Measurements from ENCODE around the gene B3GALNT2.

The B3GALNT2 gene

GRCh38 chr1:235495551-235495950, 8.7 kb downstream of the B3GALNT2 start:
- no peak overlapping the region for H3K4me3 ChIP-seq (ENCODE audit: low read depth, low read length)
- no peak overlapping the region for H3K27ac ChIP-seq
- no peaks in the 10 kb centered on the region for H3K27me3 ChIP-seq (ENCODE audit: insufficient read depth, low read depth, severe bottlenecking)
- no peak for TF ChIP-seq CTCF (IDR thresholded peaks at IDR 0.05; ENCODE audit: low read depth, low read length)
- H3K36me3 ChIP-seq = peaks cover 46% of the 10 kb centered on the region
- DNase-seq = no peak
- H3K9me3 ChIP-seq (ENCODE audit: severe bottlenecking) = no peaks in the 10 kb centered on the region

GRCh38 chr1:235495030-235495429, 9.2 kb downstream of the B3GALNT2 start:
- TF ChIP-seq CTCF (IDR thresholded peaks at IDR 0.05; ENCODE audit: low read depth, low read length) = no peak
- Histone ChIP-seq H3K27ac (no peak overlapping the region), H3K9me3 (ENCODE audit: severe bottlenecking) (no peaks in the 10 kb centered on the region), H3K36me3 (peaks cover 46% of the 10 kb centered on the region), H3K27me3 (ENCODE audit: insufficient read depth, low read depth, severe bottlenecking) (no peaks in the 10 kb centered on the region), H3K4me3 (ENCODE audit: low read depth, low read length) (no peak overlapping the region)
- DNase-seq = no peak

DNA sequence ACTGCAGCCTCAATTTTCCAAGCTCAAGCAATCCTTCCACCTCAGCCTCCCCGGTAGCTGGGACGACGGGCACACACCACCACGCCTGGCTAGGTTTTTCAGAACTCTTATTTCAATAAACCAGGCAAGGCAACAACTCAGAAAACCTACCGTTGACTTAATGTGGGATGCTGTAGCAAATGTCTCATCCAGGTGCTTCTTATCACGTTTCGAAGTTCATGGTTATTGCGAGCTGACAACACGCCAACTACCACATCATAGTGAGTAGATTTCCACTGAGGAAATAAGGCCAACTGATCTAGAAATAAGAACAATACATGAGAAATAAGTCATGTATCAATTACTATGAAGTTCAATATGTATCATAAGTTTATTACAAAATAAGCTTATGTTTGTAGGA, 9.7 kb downstream of the B3GALNT2 start:
- peaks cover 46% of the 10 kb centered on the region for H3K36me3 ChIP-seq
- no peak for DNase-seq
- H3K4me3 ChIP-seq (ENCODE audit: low read depth, low read length) = no peak overlapping the region
- H3K27me3 ChIP-seq (ENCODE audit: insufficient read depth, low read depth, severe bottlenecking) = no peaks in the 10 kb centered on the region
- H3K9me3 ChIP-seq (ENCODE audit: severe bottlenecking) = no peaks in the 10 kb centered on the region
- H3K27ac ChIP-seq = no peak overlapping the region
- TF ChIP-seq CTCF (IDR thresholded peaks at IDR 0.05; ENCODE audit: low read depth, low read length) = no peak

DNA sequence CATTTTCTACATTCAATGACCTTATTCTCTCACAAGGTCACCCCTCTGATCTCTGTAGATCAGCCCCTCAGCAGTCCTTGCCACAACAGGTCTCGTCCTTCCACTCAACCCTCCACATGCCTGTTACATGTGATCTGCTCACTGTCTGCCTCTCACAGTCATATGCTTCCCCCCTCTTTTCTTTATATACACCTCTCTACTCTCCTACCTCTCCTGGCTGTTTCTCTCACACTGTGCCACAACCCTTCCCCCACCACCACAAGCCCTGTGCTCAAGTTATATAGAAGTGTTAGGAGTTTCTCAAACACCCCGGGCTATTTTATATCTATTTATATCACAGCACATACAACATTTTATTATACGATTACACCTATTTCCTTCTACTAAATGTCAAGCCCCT, 12.6 kb downstream of the B3GALNT2 start:
- no peak for TF ChIP-seq CTCF (IDR thresholded peaks at IDR 0.05; ENCODE audit: low read depth, low read length)
- no peaks in the 10 kb centered on the region for H3K9me3 ChIP-seq (ENCODE audit: severe bottlenecking)
- no peak for DNase-seq
- peaks cover 63% of the 10 kb centered on the region for H3K36me3 ChIP-seq
- no peak overlapping the region for H3K27ac ChIP-seq
- no peak overlapping the region for H3K4me3 ChIP-seq (ENCODE audit: low read depth, low read length)
- H3K27me3 ChIP-seq (ENCODE audit: insufficient read depth, low read depth, severe bottlenecking) = no peaks in the 10 kb centered on the region

DNA sequence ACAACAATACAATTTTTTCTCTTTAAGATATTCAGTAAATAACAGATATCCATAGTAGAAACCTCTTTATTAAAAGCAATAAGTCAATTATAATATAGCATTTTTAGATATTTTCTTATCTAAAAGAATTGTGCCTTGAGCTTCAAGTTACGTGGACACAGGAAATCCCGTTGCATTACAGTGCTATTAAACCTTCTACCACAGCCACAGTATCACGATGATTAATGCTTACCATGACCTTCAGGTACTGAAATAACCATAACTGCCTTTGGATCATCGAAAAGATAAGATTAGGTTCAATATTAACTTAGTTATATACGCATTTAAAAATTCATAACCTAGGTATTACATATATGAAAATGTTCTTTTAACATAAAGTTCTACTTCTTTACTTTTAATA, 17.9 kb downstream of the B3GALNT2 start:
- Histone ChIP-seq H3K27ac (no peak overlapping the region), H3K9me3 (ENCODE audit: severe bottlenecking) (no peaks in the 10 kb centered on the region), H3K27me3 (ENCODE audit: insufficient read depth, low read depth, severe bottlenecking) (no peaks in the 10 kb centered on the region), H3K4me3 (ENCODE audit: low read depth, low read length) (no peak overlapping the region), H3K36me3 (peaks cover 59% of the 10 kb centered on the region)
- DNase-seq = no peak
- TF ChIP-seq CTCF (IDR thresholded peaks at IDR 0.05; ENCODE audit: low read depth, low read length) = no peak

- TF ChIP-seq CTCF (IDR thresholded peaks at IDR 0.05; ENCODE audit: low read depth, low read length) = no peak
- Histone ChIP-seq H3K4me3 (ENCODE audit: low read depth, low read length) (no peak overlapping the region), H3K27me3 (ENCODE audit: insufficient read depth, low read depth, severe bottlenecking) (no peaks in the 10 kb centered on the region), H3K36me3 (peaks cover 63% of the 10 kb centered on the region), H3K9me3 (ENCODE audit: severe bottlenecking) (no peaks in the 10 kb centered on the region), H3K27ac (no peak overlapping the region)
- DNase-seq = no peak
Observed at GRCh38 chr1:235485558-235485957, 18.7 kb downstream of the B3GALNT2 start.

Measured in WERI-Rb-1 (cell line).